A549 (cell line): ENCODE data around the gene CALHM1.

ENCODE experiments used
- CHD2 ChIP-seq: fragments of 150-350 bp; IDR thresholded peaks from 2 replicates; pipeline ENCODE4 v1.6.1; 2014; ENCODE audit warnings: low read length; ENCODE audit not compliant: partially characterized antibody
- EP300 ChIP-seq, 2 experiments: fragments of >200 bp; sonication (Bioruptor Twin); formaldehyde crosslinking; IDR thresholded peaks; 2 replicates in 1 of 2; 3 replicates in 1 of 2; pipeline ENCODE4 v1.6.1; 2016 to 2017
- FOSB ChIP-seq: fragments of 250-450 bp; sonication (Bioruptor Pico); IDR thresholded peaks from 2 replicates; pipeline ENCODE4 v1.5.0; 2020; ENCODE audit warnings: mild to moderate bottlenecking, moderate library complexity
- KDM5A ChIP-seq: fragments of 200-600 bp; sonication (generic); IDR thresholded peaks from 2 replicates; pipeline ENCODE4 v1.6.1; 2016; ENCODE audit warnings: antibody characterized with exemption, mild to moderate bottlenecking
- POLR2A ChIP-seq: IDR thresholded peaks from 2 replicates; pipeline ENCODE4 v1.6.1; 2012; ENCODE audit warnings: mild to moderate bottlenecking, low read length
- TF ChIP-seq, protein P1 (sequence below): fragments of >200 bp; sonication (Bioruptor Twin); formaldehyde crosslinking; IDR thresholded peaks from 3 replicates; pipeline ENCODE4 v1.5.1; 2016
- TF ChIP-seq, protein P2 (sequence below): fragments of 200-600 bp; sonication (generic); IDR thresholded peaks from 2 replicates; pipeline ENCODE4 v1.6.1; 2016; ENCODE audit warnings: antibody characterized with exemption, mild to moderate bottlenecking, moderate library complexity

DNA sequence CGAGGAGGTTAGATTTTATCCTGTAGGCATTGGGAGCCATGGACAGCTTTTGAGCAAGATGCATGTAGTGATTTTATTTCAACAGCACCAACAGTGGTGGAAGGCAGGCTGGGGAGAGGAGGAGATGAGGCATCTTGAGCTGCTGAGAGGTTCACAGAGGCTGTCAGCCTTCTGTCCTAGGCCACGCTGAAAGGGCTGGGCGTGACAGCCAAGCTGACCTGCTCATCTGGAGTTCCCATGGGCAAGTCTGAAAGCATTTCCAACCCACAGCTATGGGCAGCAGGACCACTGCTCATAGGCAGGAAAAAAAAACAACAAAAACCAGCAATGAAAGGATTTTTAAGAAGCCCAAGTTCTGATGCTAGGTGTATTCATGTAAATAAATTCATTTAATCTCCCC is 42.5 kb upstream of the CALHM1 start:
- TF ChIP-seq, protein P1, sequence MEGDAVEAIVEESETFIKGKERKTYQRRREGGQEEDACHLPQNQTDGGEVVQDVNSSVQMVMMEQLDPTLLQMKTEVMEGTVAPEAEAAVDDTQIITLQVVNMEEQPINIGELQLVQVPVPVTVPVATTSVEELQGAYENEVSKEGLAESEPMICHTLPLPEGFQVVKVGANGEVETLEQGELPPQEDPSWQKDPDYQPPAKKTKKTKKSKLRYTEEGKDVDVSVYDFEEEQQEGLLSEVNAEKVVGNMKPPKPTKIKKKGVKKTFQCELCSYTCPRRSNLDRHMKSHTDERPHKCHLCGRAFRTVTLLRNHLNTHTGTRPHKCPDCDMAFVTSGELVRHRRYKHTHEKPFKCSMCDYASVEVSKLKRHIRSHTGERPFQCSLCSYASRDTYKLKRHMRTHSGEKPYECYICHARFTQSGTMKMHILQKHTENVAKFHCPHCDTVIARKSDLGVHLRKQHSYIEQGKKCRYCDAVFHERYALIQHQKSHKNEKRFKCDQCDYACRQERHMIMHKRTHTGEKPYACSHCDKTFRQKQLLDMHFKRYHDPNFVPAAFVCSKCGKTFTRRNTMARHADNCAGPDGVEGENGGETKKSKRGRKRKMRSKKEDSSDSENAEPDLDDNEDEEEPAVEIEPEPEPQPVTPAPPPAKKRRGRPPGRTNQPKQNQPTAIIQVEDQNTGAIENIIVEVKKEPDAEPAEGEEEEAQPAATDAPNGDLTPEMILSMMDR: no peak
- TF ChIP-seq FOSB (CRISPR knock-in tag) (no peak), POLR2A (no peak), KDM5A (no peak), EP300 (IDR thresholded peaks at IDR 0.05) (no peak), CHD2 (no peak)
- TF ChIP-seq, protein P2, sequence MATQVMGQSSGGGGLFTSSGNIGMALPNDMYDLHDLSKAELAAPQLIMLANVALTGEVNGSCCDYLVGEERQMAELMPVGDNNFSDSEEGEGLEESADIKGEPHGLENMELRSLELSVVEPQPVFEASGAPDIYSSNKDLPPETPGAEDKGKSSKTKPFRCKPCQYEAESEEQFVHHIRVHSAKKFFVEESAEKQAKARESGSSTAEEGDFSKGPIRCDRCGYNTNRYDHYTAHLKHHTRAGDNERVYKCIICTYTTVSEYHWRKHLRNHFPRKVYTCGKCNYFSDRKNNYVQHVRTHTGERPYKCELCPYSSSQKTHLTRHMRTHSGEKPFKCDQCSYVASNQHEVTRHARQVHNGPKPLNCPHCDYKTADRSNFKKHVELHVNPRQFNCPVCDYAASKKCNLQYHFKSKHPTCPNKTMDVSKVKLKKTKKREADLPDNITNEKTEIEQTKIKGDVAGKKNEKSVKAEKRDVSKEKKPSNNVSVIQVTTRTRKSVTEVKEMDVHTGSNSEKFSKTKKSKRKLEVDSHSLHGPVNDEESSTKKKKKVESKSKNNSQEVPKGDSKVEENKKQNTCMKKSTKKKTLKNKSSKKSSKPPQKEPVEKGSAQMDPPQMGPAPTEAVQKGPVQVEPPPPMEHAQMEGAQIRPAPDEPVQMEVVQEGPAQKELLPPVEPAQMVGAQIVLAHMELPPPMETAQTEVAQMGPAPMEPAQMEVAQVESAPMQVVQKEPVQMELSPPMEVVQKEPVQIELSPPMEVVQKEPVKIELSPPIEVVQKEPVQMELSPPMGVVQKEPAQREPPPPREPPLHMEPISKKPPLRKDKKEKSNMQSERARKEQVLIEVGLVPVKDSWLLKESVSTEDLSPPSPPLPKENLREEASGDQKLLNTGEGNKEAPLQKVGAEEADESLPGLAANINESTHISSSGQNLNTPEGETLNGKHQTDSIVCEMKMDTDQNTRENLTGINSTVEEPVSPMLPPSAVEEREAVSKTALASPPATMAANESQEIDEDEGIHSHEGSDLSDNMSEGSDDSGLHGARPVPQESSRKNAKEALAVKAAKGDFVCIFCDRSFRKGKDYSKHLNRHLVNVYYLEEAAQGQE: no peak
